A673 (cell line): ENCODE data around the gene PMVK. TPM values are rescaled to one million over a fixed set of nuclear protein-coding genes. Genes with fewer than 3 reads are reported as not detected.

Experiments used
- BruUV-seq: library from RNA; stranded (reverse); fragments of 400-500 nt; replicated peaks from 2 replicates; lab custom pipeline; 2021; lab: Mats Ljungman, UMichigan
- CTCF ChIA-PET: fragments of 300-600 bp; sonication (Branson Sonifier 250); formaldehyde crosslinking; loops from one replicate; lab custom pipeline; 2022; ENCODE audit warnings: antibody characterized with exemption; lab: Charles Lee
- POLR2A ChIA-PET: fragments of 300-600 bp; sonication (Branson Sonifier 250); formaldehyde crosslinking; loops from one replicate; lab custom pipeline; 2022; ENCODE audit warnings: antibody characterized with exemption; ENCODE audit not compliant: low non-redundant PET; lab: Charles Lee
- DNase-seq: peaks from one replicate; pipeline ENCODE4 v3.0.0-alpha.2; 2015; ENCODE audit warnings: low spot score
- H3K27ac ChIP-seq: fragments of 200-600 bp; sonication (generic); 2 replicates; pipeline ENCODE4 v1.5.1; 2016; ENCODE audit warnings: mixed run types, low read depth, mild to moderate bottlenecking, mixed read lengths, antibody characterized with exemption, low read length; ENCODE audit not compliant: poor library complexity, severe bottlenecking
- H3K27me3 ChIP-seq: fragments of 200-600 bp; sonication (generic); replicated peaks from 2 replicates; pipeline ENCODE4 v1.6.1; 2017; ENCODE audit warnings: mixed run types, low read depth, mild to moderate bottlenecking, mixed read lengths, antibody characterized with exemption, low read length; ENCODE audit not compliant: insufficient read depth, poor library complexity
- H3K36me3 ChIP-seq: fragments of 200-600 bp; sonication (generic); 2 replicates; pipeline ENCODE4 v1.6.1; 2016; ENCODE audit warnings: mixed run types, mild to moderate bottlenecking, mixed read lengths, antibody characterized with exemption, low read length; ENCODE audit not compliant: insufficient read depth, poor library complexity, severe bottlenecking
- H3K4me1 ChIP-seq: fragments of 200-600 bp; sonication (generic); 2 replicates; pipeline ENCODE4 v1.6.1; 2017; ENCODE audit warnings: mixed run types, mild to moderate bottlenecking, mixed read lengths, antibody characterized with exemption, low read length; ENCODE audit not compliant: insufficient read depth, poor library complexity, severe bottlenecking
- H3K4me3 ChIP-seq: fragments of 200-600 bp; sonication (generic); 2 replicates; pipeline ENCODE4 v1.5.1; 2016; ENCODE audit warnings: low read depth, mixed run types, mild to moderate bottlenecking, mixed read lengths, low read length; ENCODE audit not compliant: poor library complexity, severe bottlenecking
- H3K9me3 ChIP-seq: fragments of 200-600 bp; sonication (generic); 2 replicates; pipeline ENCODE4 v1.6.1; 2016; ENCODE audit warnings: mixed run types, low read depth, mild to moderate bottlenecking, mixed read lengths, antibody characterized with exemption, low read length; ENCODE audit not compliant: poor library complexity, severe bottlenecking
- CTCF ChIP-seq: fragments of 300-800, 200-600 bp; sonication (generic); conservative IDR thresholded peaks from 2 replicates; pipeline ENCODE4 v1.5.1; 2017; ENCODE audit warnings: low read depth, mild to moderate bottlenecking, antibody characterized with exemption, low read length, moderate library complexity, mixed read lengths
- EZH2 ChIP-seq: fragments of 200-600 bp; sonication (generic); IDR thresholded peaks from 2 replicates; pipeline ENCODE4 v1.6.1; 2017; ENCODE audit warnings: borderline replicate concordance, low read depth, mild to moderate bottlenecking, mixed read lengths, antibody characterized with exemption, low read length; ENCODE audit not compliant: poor library complexity, severe bottlenecking
- intact Hi-C: fragments of 100-400 bp; cut with micrococcal nuclease; formaldehyde crosslinking; loops from one replicate; pipeline ENCODE4 v1.10.0; 2022; ENCODE audit not compliant: unreplicated experiment
- microRNA-seq: library from miRNA; unstranded; fragments of <30 nt; microRNA quantifications from one replicate; pipeline ENCODE4 v1.2.0, GENCODE V29; 2021
- total RNA-seq: library from RNA; stranded (reverse); gene quantifications from 2 replicates; pipeline ENCODE4 v1.2.3, GENCODE V29; 2021

PMVK gene
- total RNA-seq, 1 experiment from 2014 or later: 30.8 TPM

- Histone ChIP-seq H3K9me3 (no peaks in the 10 kb centered on the region), H3K27me3 (no peaks in the 10 kb centered on the region), H3K36me3 (no peaks in the 10 kb centered on the region), H3K4me1 (no peaks in the 10 kb centered on the region), H3K27ac (no peak overlapping the region), H3K4me3 (no peak overlapping the region)
- CTCF ChIA-PET: interaction anchor here (0.7 to 1.2 kb wide), 9 partner anchors 9 to 657 kb away, joined by 3 to 14 read pairs (median 3); partner anchors contain the start of genes CHRNB2 and KCNN3
- intact Hi-C loops: loop anchor here (1.0 to 10.0 kb wide), 2 partner anchors 209 to 394 kb away; no protein-coding TSS in a partner anchor
- TF ChIP-seq EZH2 (no peak), CTCF (peak; percentile 93)
- POLR2A ChIA-PET: no interaction called here
- BruUV-seq: no TSS peak
- DNase-seq: peak; percentile 71
These were observed 58.0 kb downstream of the PMVK start for GRCh38 chr1:154878371-154879037.

- no peak for DNase-seq
- no peak for TF ChIP-seq EZH2
- no peak for TF ChIP-seq CTCF
- H3K27me3 ChIP-seq: no peaks in the 10 kb centered on the region
- BruUV-seq: no TSS peak
- ChIA-PET CTCF (no interaction called here), POLR2A (no interaction called here)
- no peak overlapping the region for H3K27ac ChIP-seq
- H3K9me3 ChIP-seq: no peaks in the 10 kb centered on the region
- no peaks in the 10 kb centered on the region for H3K4me1 ChIP-seq
- no peaks in the 10 kb centered on the region for H3K36me3 ChIP-seq
- no peak overlapping the region for H3K4me3 ChIP-seq
- intact Hi-C loops: loop anchor here (10.0 kb wide), 1 partner anchor 393 kb away; no protein-coding TSS in a partner anchor
These were observed 59.0 kb downstream of the PMVK start for GRCh38 chr1:154877370-154877974.

GRCh38 chr1:154876842-154877369, 59.6 kb downstream of the PMVK start:
- Histone ChIP-seq H3K4me3 (no peak overlapping the region), H3K27ac (no peak overlapping the region), H3K9me3 (no peaks in the 10 kb centered on the region), H3K4me1 (no peaks in the 10 kb centered on the region), H3K36me3 (no peaks in the 10 kb centered on the region), H3K27me3 (no peaks in the 10 kb centered on the region)
- no peak for DNase-seq
- intact Hi-C loops: loop anchor here (10.0 kb wide), 1 partner anchor 392 kb away; no protein-coding TSS in a partner anchor
- no peak for TF ChIP-seq EZH2
- no peak for TF ChIP-seq CTCF
- no TSS peak for BruUV-seq
- ChIA-PET POLR2A (no interaction called here), CTCF (interaction anchor here (0.7 kb wide), 1 partner anchor 205 kb away, joined by 3 read pairs; no protein-coding TSS in a partner anchor)

Small RNAs within 50 kb of the gene (microRNA-seq; reads per million reads assigned to microRNA genes)
- gene MIR4258: not detected

Other genes starting within 250 kb of the PMVK start
- gene KCNN3, start 66.4 kb downstream of the PMVK start, total RNA-seq: 0.73 and 1.5 TPM in 2 replicates
- 12.7 and 20.8 TPM in 2 replicates for gene PBXIP1, start 19.4 kb upstream of the PMVK start, total RNA-seq
- gene PYGO2, start 25.1 kb upstream of the PMVK start, total RNA-seq: 46.3 and 48.5 TPM in 2 replicates
- 201 and 204 TPM in 2 replicates for gene SHC1, start 34.0 kb upstream of the PMVK start, total RNA-seq
- gene CKS1B, start 38.0 kb upstream of the PMVK start, total RNA-seq: 291 and 295 TPM in 2 replicates
- gene FLAD1, start 46.6 kb upstream of the PMVK start, total RNA-seq: 82.4 and 84.2 TPM in 2 replicates
- gene LENEP, start 56.9 kb upstream of the PMVK start, total RNA-seq: 1.4 and 1.7 TPM in 2 replicates
- 19.2 and 21.8 TPM in 2 replicates for gene ZBTB7B, start 66.1 kb upstream of the PMVK start, total RNA-seq
- 0.21 TPM in 1 of 2 replicates, not detected in the other for gene DCST2, start 97.1 kb upstream of the PMVK start, total RNA-seq
- gene DCST1, start 97.1 kb upstream of the PMVK start, total RNA-seq: not detected in 2 replicates
- gene ADAM15, start 114.6 kb upstream of the PMVK start, total RNA-seq: 36.3 and 48.5 TPM in 2 replicates
- gene EFNA4, start 127.0 kb upstream of the PMVK start, total RNA-seq: 17.0 and 18.8 TPM in 2 replicates
- 5.8 and 8.9 TPM in 2 replicates for gene EFNA3, start 142.1 kb upstream of the PMVK start, total RNA-seq
- 0.90 and 1.0 TPM in 2 replicates for gene EFNA1, start 191.2 kb upstream of the PMVK start, total RNA-seq
- 30.3 and 33.8 TPM in 2 replicates for gene SLC50A1, start 199.1 kb upstream of the PMVK start, total RNA-seq
- 34.0 and 37.4 TPM in 2 replicates for gene DPM3, start 203.8 kb upstream of the PMVK start, total RNA-seq
- gene KRTCAP2, start 236.6 kb upstream of the PMVK start, total RNA-seq: 162 and 179 TPM in 2 replicates
- gene TRIM46, start 237.1 kb upstream of the PMVK start, total RNA-seq: 5.1 and 6.2 TPM in 2 replicates